Measurements from ENCODE around the gene FAM193A. TPM values are rescaled to one million over a fixed set of nuclear protein-coding genes. Genes with fewer than 3 reads are reported as not detected.
"Not testable (repeated sequence)": the region's sequence is repeated elsewhere in the genome, so short reads cannot be mapped to it uniquely, and the experiment has no call there.

The FAM193A gene
- total and polyA plus RNA-seq, 2 donors (not counting 1 experiment from before 2014, with no cell fraction given), result 16.0 to 62.7 TPM

- H3K4me3 ChIP-seq (ENCODE audit: control extremely low read depth in 1 of 5, extremely low read depth in 1 of 5, insufficient read depth in 1 of 5, low read depth in 2 of 5, low read length in 4 of 5), result no peak overlapping the region
- TF ChIP-seq CTCF (IDR thresholded peaks at IDR 0.05) (no peak), EZH2 (IDR thresholded peaks at IDR 0.05; ENCODE audit: borderline replicate concordance, insufficient read depth, low read depth, low read length, poor library complexity, severe bottlenecking) (no peak)
- H3K27ac Mint-ChIP-seq, result no peak overlapping the region
- H2AFZ ChIP-seq (ENCODE audit: insufficient read depth, low read depth, low read length, poor library complexity, severe bottlenecking), result no peak overlapping the region
- H3K9me3 Mint-ChIP-seq (ENCODE audit: insufficient read depth), result no peaks in the 10 kb centered on the region
- intact Hi-C loops (cut with micrococcal nuclease), result no loop called here
- H3K27me3 ChIP-seq (replicated peaks in 1 of 4; ENCODE audit: control extremely low read depth in 1 of 4, control insufficient read depth in 3 of 4, insufficient read depth in 4 of 4, low read length in 3 of 4), result no peaks in the 10 kb centered on the region
- H3K36me3 ChIP-seq (replicated peaks in 1 of 2; ENCODE audit: control extremely low read depth in 1 of 2, control insufficient read depth in 1 of 2, extremely low read depth in 1 of 2, insufficient read depth in 2 of 2, low read length in 1 of 2), result no peaks in the 10 kb centered on the region
- no peak overlapping the region for H3K9ac ChIP-seq (ENCODE audit: low read length)
- H3K9me3 ChIP-seq (ENCODE audit: control extremely low read depth in 1 of 3, control insufficient read depth in 2 of 3, insufficient read depth in 1 of 3, low read length in 2 of 3), result no peaks in the 10 kb centered on the region
- peaks cover 15 to 23% of the 10 kb centered on the region in 2 donors for H3K4me1 ChIP-seq (ENCODE audit: control insufficient read depth in 2 of 2, insufficient read depth in 2 of 2, low read length in 2 of 2)
- H3K27me3 Mint-ChIP-seq, result no peaks in the 10 kb centered on the region
- H3K4me3 Mint-ChIP-seq, result no peak overlapping the region
- H4K20me1 ChIP-seq (ENCODE audit: control insufficient read depth, insufficient read depth, low read length, poor library complexity, severe bottlenecking), result peaks cover 88% of the 10 kb centered on the region
- H3K4me1 Mint-ChIP-seq, result peaks cover 65% of the 10 kb centered on the region
- ATAC-seq (ENCODE audit: low read depth) (no peak), DNase-seq (no peak)
- peak overlapping the region in 1 of 2 donors; percentile 24 for H3K27ac ChIP-seq (ENCODE audit: low read length in 2 of 2)
- no peak overlapping the region for H3K4me2 ChIP-seq (replicated peaks; ENCODE audit: low read depth, low read length, poor library complexity, severe bottlenecking)
- ChIA-PET CTCF (no interaction called here), POLR2A (no interaction called here)
- WGBS (ENCODE audit: insufficient coverage), result no CpG with 5 or more reads among the region's 3 CpGs
- H3K79me2 ChIP-seq (ENCODE audit: control insufficient read depth, insufficient read depth, low read length), result peaks cover 99% of the 10 kb centered on the region
Observed at GRCh38 chr4:2588259-2588658, 51.8 kb downstream of the FAM193A start.

GRCh38 chr4:2591189-2591588, 54.7 kb downstream of the FAM193A start:
- H3K9ac ChIP-seq (ENCODE audit: low read length), result peak overlapping the region; percentile 12
- peak overlapping the region; percentile 45 for H3K4me2 ChIP-seq (replicated peaks; ENCODE audit: low read depth, low read length, poor library complexity, severe bottlenecking)
- DNase-seq (peak; percentile 37), ATAC-seq (ENCODE audit: low read depth) (no peak)
- no peaks in the 10 kb centered on the region for H3K27me3 Mint-ChIP-seq
- WGBS (ENCODE audit: insufficient coverage), result 25% methylated on average over 5 of the region's 8 CpGs
- H3K27ac Mint-ChIP-seq, result peak overlapping the region; percentile 57
- no peaks in the 10 kb centered on the region for H3K9me3 Mint-ChIP-seq (ENCODE audit: insufficient read depth)
- TF ChIP-seq CTCF (IDR thresholded peaks at IDR 0.05) (no peak), EZH2 (IDR thresholded peaks at IDR 0.05; ENCODE audit: borderline replicate concordance, insufficient read depth, low read depth, low read length, poor library complexity, severe bottlenecking) (no peak)
- H3K4me3 Mint-ChIP-seq, result peak overlapping the region; percentile 14
- peaks cover 15 to 23% of the 10 kb centered on the region in 2 donors for H3K4me1 ChIP-seq (ENCODE audit: control insufficient read depth in 2 of 2, insufficient read depth in 2 of 2, low read length in 2 of 2)
- peaks cover 66% of the 10 kb centered on the region for H3K4me1 Mint-ChIP-seq
- intact Hi-C loops (cut with micrococcal nuclease), result no loop called here
- no peaks in the 10 kb centered on the region for H3K36me3 ChIP-seq (replicated peaks in 1 of 2; ENCODE audit: control extremely low read depth in 1 of 2, control insufficient read depth in 1 of 2, extremely low read depth in 1 of 2, insufficient read depth in 2 of 2, low read length in 1 of 2)
- POLR2A ChIA-PET, result no interaction called here
- H2AFZ ChIP-seq (ENCODE audit: insufficient read depth, low read depth, low read length, poor library complexity, severe bottlenecking), result no peak overlapping the region
- peaks cover 99% of the 10 kb centered on the region for H3K79me2 ChIP-seq (ENCODE audit: control insufficient read depth, insufficient read depth, low read length)
- peaks cover 90% of the 10 kb centered on the region for H4K20me1 ChIP-seq (ENCODE audit: control insufficient read depth, insufficient read depth, low read length, poor library complexity, severe bottlenecking)
- H3K27me3 ChIP-seq (replicated peaks in 1 of 4; ENCODE audit: control extremely low read depth in 1 of 4, control insufficient read depth in 3 of 4, insufficient read depth in 4 of 4, low read length in 3 of 4), result no peaks in the 10 kb centered on the region
- peak overlapping the region in 1 of 2 donors; percentile 44 for H3K27ac ChIP-seq (ENCODE audit: low read length in 2 of 2)
- H3K9me3 ChIP-seq (ENCODE audit: control extremely low read depth in 1 of 3, control insufficient read depth in 2 of 3, insufficient read depth in 1 of 3, low read length in 2 of 3), result no peaks in the 10 kb centered on the region
- CTCF ChIA-PET, result no interaction called here
- no peak overlapping the region for H3K4me3 ChIP-seq (ENCODE audit: control extremely low read depth in 1 of 5, extremely low read depth in 1 of 5, insufficient read depth in 1 of 5, low read depth in 2 of 5, low read length in 4 of 5)

- H3K4me3 Mint-ChIP-seq; H3K27ac Mint-ChIP-seq; H3K9me3 Mint-ChIP-seq (ENCODE audit: insufficient read depth); H3K27me3 Mint-ChIP-seq; H3K4me2 ChIP-seq (replicated peaks; ENCODE audit: low read depth, low read length, poor library complexity, severe bottlenecking); H3K9me3 ChIP-seq (ENCODE audit: control extremely low read depth in 1 of 3, control insufficient read depth in 2 of 3, insufficient read depth in 1 of 3, low read length in 2 of 3); H2AFZ ChIP-seq (ENCODE audit: insufficient read depth, low read depth, low read length, poor library complexity, severe bottlenecking); intact Hi-C loops (cut with micrococcal nuclease); POLR2A ChIA-PET; DNase-seq; ATAC-seq (ENCODE audit: low read depth); H3K36me3 ChIP-seq (replicated peaks in 1 of 2; ENCODE audit: control extremely low read depth in 1 of 2, control insufficient read depth in 1 of 2, extremely low read depth in 1 of 2, insufficient read depth in 2 of 2, low read length in 1 of 2); H3K9ac ChIP-seq (ENCODE audit: low read length); H3K27ac ChIP-seq (ENCODE audit: low read length in 2 of 2); H3K4me3 ChIP-seq (ENCODE audit: control extremely low read depth in 1 of 5, extremely low read depth in 1 of 5, insufficient read depth in 1 of 5, low read depth in 2 of 5, low read length in 4 of 5); H3K27me3 ChIP-seq (replicated peaks in 1 of 4; ENCODE audit: control extremely low read depth in 1 of 4, control insufficient read depth in 3 of 4, insufficient read depth in 4 of 4, low read length in 3 of 4): not testable (repeated sequence)
- CTCF ChIA-PET, result interaction anchor here (0.7 kb wide), 1 partner anchor 372 kb away, joined by 3 read pairs; no protein-coding TSS in a partner anchor
- peaks cover 86% of the 10 kb centered on the region for H4K20me1 ChIP-seq (ENCODE audit: control insufficient read depth, insufficient read depth, low read length, poor library complexity, severe bottlenecking)
- 90% methylated on average over 9 of the region's 12 CpGs for WGBS (ENCODE audit: insufficient coverage)
- H3K4me1 ChIP-seq (ENCODE audit: control insufficient read depth in 2 of 2, insufficient read depth in 2 of 2, low read length in 2 of 2), result peaks cover 17 to 26% of the 10 kb centered on the region in 2 donors
- peaks cover 68% of the 10 kb centered on the region for H3K4me1 Mint-ChIP-seq
- H3K79me2 ChIP-seq (ENCODE audit: control insufficient read depth, insufficient read depth, low read length), result peaks cover 99% of the 10 kb centered on the region
Observed at GRCh38 chr4:2592014-2592413, 55.6 kb downstream of the FAM193A start.

Data from B cell (primary cell).